ENCODE data around the gene ZDHHC18.
"Not testable (repeated sequence)": the region's sequence is repeated elsewhere in the genome, so short reads cannot be mapped to it uniquely, and the experiment has no call there.

ZDHHC18 gene

DNA sequence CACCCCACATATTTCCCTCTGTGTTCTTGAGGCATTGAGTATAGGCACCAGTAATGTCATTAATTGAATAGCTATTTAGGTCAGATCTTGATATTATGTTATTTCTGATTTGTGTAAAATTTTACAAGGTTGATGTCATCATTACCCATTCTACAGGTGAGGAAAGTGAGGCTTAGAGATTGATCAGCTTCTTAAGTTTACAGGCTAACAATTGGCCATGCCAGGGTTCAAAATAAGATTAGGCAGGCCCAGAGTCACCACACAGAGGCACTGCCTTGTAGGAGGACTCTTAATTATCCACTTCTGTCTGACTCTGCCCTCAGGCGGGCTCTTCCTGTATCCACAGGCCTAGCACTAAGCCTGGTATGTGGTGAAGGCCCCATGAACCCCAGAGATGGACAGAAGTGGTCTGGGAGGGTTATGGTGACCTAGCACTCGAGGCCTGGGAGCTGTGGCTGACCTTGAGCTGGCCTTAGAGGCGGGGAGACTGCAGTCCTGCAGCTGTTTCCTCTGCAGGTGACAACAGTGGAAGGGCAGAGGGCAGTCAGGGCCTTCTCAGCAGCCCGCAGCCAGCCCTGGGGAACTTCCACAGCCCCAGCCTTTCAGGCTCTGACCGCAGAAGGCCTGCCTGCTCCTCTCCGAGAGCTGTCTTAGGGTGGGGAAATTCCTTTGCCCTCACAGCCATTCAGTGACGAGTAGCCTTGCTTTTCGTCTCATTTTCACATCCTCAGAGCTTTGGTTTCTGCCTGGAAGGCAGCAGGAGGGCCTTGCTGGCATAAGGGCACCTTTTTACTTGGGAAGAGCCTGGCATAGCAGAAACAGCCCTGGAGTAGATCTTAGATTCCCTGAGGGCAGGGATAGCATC lies 12.2 kb downstream of the ZDHHC18 start:
- Histone ChIP-seq H3K36me3 (ENCODE audit: control insufficient read depth, insufficient read depth, low read length, severe bottlenecking) (peaks cover 60% of the 10 kb centered on the region), H3K9me3 (ENCODE audit: control insufficient read depth, low read length) (no peaks in the 10 kb centered on the region), H3K9ac (ENCODE audit: low read length) (no peak overlapping the region), H3K4me3 (ENCODE audit: low read length) (no peak overlapping the region), H3K27me3 (replicated peaks; ENCODE audit: control insufficient read depth, insufficient read depth, low read length) (no peaks in the 10 kb centered on the region), H3K4me1 (ENCODE audit: control insufficient read depth, insufficient read depth, low read length) (no peaks in the 10 kb centered on the region)
- DNase-seq (ENCODE audit: low read depth): no peak

DNA sequence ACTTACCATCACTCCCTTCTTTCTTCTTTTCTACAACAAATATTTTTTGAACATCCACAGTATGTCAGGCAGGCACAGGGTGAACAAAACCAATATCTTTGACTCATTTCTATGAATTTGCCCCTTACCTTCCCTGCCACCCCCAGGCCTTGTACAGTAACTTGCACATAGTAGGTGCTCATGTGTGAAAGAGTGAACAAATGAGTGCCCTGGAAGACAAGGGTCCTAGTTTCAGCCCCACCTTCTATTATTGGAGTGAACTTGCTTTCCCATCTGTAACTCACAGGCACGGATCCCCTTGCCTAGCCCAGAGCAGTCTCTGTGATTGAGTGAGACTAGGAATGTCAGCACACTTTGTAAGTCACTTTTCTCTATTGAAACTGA lies 12.8 kb downstream of the ZDHHC18 start:
- peaks cover 54% of the 10 kb centered on the region for H3K36me3 ChIP-seq (ENCODE audit: control insufficient read depth, insufficient read depth, low read length, severe bottlenecking)
- H3K9me3 ChIP-seq (ENCODE audit: control insufficient read depth, low read length): no peaks in the 10 kb centered on the region
- no peaks in the 10 kb centered on the region for H3K27me3 ChIP-seq (replicated peaks; ENCODE audit: control insufficient read depth, insufficient read depth, low read length)
- H3K9ac ChIP-seq (ENCODE audit: low read length): no peak overlapping the region
- no peak overlapping the region for H3K4me3 ChIP-seq (ENCODE audit: low read length)
- H3K4me1 ChIP-seq (ENCODE audit: control insufficient read depth, insufficient read depth, low read length): peaks cover under 1% of the 10 kb centered on the region
- no peak for DNase-seq (ENCODE audit: low read depth)

DNA sequence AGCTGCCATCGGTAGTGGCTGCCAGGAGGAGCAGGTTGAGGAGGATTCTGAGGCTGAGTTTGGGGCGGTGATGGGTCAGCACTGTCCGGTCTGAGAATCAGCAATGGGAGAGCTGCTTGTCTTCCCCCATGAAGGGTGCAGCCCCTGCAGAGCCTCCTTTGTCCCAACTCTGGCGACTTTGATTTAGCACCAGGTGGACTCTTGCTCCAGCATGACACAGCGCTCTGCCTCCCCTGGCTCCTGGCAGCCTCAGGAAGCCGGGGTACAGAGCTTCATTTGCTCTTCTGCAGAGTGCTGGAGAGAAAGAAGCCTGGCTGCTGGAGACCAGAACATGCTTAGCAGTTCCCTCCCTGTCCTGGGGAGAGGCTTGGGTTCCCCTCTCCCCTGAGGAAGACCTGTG lies 13.3 kb downstream of the ZDHHC18 start:
- Histone ChIP-seq H3K27me3 (replicated peaks; ENCODE audit: control insufficient read depth, insufficient read depth, low read length) (no peaks in the 10 kb centered on the region), H3K9ac (ENCODE audit: low read length) (no peak overlapping the region), H3K4me3 (ENCODE audit: low read length) (no peak overlapping the region), H3K9me3 (ENCODE audit: control insufficient read depth, low read length) (no peaks in the 10 kb centered on the region), H3K4me1 (ENCODE audit: control insufficient read depth, insufficient read depth, low read length) (peaks cover 5% of the 10 kb centered on the region), H3K36me3 (ENCODE audit: control insufficient read depth, insufficient read depth, low read length, severe bottlenecking) (peaks cover 49% of the 10 kb centered on the region)
- no peak for DNase-seq (ENCODE audit: low read depth)

DNA sequence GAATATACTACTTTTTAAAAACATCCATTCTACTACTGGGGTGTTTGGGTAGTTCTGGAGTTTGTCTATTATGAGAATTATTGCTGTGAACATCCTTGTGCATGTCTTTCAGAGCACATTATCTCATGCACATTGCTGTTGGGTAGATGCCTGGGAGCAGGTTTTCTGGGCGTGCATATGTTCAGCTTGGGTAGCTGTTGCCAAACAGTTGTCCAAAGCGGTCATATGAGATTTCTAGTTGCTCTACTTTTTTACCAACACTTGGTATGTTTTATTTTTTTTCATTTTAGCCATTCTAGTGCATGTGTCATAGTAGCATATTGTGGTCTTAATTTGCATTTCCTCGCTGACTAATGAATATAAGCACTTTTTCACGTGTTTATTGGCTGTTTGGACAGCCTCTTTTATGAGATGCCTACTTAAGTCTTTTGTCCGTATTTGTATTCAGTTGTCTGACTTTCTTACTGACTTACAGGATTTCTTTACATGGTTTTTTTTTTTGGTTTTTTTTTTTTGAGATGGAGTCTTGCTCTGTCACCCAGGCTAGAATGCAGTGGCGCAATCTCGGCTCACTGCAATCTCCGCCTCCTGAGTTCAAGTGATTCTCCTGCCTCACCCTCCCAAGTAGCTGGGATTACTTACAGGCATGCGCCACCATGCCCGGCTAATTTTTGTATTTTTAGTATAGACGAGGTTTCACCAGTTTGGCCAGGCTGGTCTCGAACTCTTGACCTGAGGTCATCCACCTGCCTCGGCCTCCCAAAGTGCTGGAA lies 18.1 kb downstream of the ZDHHC18 start:
- no peaks in the 10 kb centered on the region for H3K27me3 ChIP-seq (replicated peaks; ENCODE audit: control insufficient read depth, insufficient read depth, low read length)
- H3K36me3 ChIP-seq (ENCODE audit: control insufficient read depth, insufficient read depth, low read length, severe bottlenecking): peaks cover 39% of the 10 kb centered on the region
- no peaks in the 10 kb centered on the region for H3K9me3 ChIP-seq (ENCODE audit: control insufficient read depth, low read length)
- no peak for DNase-seq (ENCODE audit: low read depth)
- H3K9ac ChIP-seq (ENCODE audit: low read length): no peak overlapping the region
- H3K4me1 ChIP-seq (ENCODE audit: control insufficient read depth, insufficient read depth, low read length): peaks cover 17% of the 10 kb centered on the region
- no peak overlapping the region for H3K4me3 ChIP-seq (ENCODE audit: low read length)

DNA sequence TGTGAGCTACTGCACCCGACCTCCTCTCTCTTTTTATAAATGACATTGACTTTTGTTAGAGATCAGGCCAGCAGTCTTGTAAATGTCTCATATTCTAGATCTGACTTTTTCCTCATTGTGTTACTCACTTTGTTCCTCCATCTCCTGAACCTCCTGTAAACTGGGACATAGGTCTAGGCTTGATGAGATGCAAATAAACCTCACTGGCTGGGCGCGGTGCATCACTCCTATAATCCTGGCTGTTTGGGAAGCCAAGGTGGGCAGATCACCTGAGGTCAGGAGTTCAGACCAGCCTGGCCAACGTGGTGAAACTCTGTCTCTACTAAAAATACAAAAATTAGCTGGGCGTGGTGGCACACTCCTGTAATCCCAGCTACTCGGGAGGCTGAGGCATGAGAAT lies 21.3 kb downstream of the ZDHHC18 start:
- not testable (repeated sequence) for H3K27me3 ChIP-seq (replicated peaks; ENCODE audit: control insufficient read depth, insufficient read depth, low read length); H3K9ac ChIP-seq (ENCODE audit: low read length); H3K4me3 ChIP-seq (ENCODE audit: low read length); H3K9me3 ChIP-seq (ENCODE audit: control insufficient read depth, low read length); DNase-seq (ENCODE audit: low read depth)
- Histone ChIP-seq H3K36me3 (ENCODE audit: control insufficient read depth, insufficient read depth, low read length, severe bottlenecking) (peaks cover 51% of the 10 kb centered on the region), H3K4me1 (ENCODE audit: control insufficient read depth, insufficient read depth, low read length) (peaks cover 18% of the 10 kb centered on the region)

DNA sequence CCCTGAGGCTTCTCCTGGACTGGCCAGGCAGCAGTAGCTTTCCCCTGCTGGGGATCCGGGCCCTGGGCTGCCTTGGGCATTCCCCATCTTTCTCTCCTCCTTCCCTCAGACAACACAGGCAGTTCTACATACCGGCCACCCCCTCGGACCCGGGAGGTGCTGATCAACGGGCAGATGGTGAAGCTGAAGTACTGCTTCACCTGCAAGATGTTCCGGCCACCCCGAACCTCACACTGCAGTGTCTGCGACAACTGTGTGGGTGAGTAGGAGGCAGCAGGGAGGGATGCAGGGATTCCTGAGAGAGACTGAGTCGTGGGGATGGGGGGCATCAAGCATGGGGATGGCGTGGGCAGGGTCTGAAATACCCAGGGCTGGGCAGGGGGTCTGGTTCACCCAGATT lies 22.0 kb downstream of the ZDHHC18 start:
- no peak overlapping the region for H3K4me3 ChIP-seq (ENCODE audit: low read length)
- H3K4me1 ChIP-seq (ENCODE audit: control insufficient read depth, insufficient read depth, low read length): peaks cover 18% of the 10 kb centered on the region
- no peaks in the 10 kb centered on the region for H3K9me3 ChIP-seq (ENCODE audit: control insufficient read depth, low read length)
- H3K36me3 ChIP-seq (ENCODE audit: control insufficient read depth, insufficient read depth, low read length, severe bottlenecking): peaks cover 56% of the 10 kb centered on the region
- no peaks in the 10 kb centered on the region for H3K27me3 ChIP-seq (replicated peaks; ENCODE audit: control insufficient read depth, insufficient read depth, low read length)
- H3K9ac ChIP-seq (ENCODE audit: low read length): no peak overlapping the region
- DNase-seq (ENCODE audit: low read depth): no peak

DNA sequence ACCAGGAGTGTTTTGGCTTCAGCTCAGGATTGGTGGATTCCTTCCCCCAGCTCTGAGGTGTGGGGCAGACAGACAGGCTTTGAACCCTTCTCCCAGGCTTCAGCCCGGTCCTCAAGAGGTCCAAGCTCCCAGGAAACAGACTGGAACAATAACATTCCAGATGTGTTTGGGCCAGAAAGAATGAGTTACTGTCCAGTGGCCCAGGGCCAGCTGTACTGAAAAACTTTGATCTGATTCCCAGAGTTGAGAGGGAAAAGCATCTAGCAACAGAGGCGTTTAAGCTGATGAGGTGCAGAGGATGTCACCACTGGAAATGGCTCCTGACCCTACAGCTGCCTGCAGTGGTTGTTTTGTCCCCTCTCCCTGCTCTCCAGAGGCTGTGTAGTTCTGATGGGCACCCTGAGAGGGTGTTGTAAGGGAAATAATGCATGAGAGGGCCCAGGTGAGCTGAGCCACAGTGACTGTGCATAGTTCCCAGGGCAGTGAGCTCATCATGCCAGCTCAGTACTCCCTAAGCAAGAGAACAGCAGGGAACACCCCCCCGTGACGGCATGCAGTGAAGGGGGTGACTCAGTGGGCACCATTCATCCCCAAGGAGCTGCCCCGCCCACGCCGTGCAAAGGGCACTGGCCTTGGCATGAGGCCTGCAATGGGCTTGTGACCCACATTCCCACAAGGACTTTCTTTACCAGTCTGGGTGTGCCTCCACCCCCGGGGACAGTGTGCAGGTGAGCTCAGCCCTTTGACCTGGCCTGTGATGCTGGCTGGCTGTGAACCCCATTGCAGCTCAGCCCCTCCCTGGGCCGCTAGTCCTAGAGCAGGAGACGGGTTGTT lies 22.7 kb downstream of the ZDHHC18 start:
- Histone ChIP-seq H3K27me3 (replicated peaks; ENCODE audit: control insufficient read depth, insufficient read depth, low read length) (no peaks in the 10 kb centered on the region), H3K4me1 (ENCODE audit: control insufficient read depth, insufficient read depth, low read length) (peaks cover 18% of the 10 kb centered on the region), H3K9ac (ENCODE audit: low read length) (no peak overlapping the region), H3K4me3 (ENCODE audit: low read length) (no peak overlapping the region), H3K9me3 (ENCODE audit: control insufficient read depth, low read length) (no peaks in the 10 kb centered on the region), H3K36me3 (ENCODE audit: control insufficient read depth, insufficient read depth, low read length, severe bottlenecking) (peaks cover 63% of the 10 kb centered on the region)
- peak; percentile 65 for DNase-seq (ENCODE audit: low read depth)

DNA sequence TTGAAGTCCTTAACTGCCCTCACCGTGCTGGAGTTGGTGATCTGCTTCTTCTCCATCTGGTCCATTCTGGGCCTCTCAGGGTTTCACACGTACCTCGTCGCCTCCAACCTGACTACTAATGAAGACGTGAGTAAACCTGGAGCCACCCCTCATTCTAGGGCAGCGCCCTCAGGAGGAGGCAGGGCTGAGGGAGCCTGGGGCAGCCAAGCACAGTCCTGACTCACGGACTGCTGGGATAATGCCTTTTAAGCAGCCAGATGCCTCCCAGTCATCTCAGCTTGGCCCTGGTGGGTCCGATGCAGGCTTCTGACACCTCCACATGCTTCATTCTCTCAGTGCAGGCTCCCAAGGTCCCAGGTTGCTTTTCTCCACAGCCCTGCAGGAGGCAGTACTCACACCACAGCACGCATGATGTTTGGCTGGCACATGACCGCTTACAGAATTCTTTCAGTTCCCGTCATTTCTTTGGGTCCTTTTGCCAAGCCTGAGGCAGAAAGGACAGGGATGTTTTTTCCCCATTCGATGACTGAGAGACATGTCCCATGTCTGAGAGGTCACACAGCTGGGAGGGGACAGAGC lies 24.7 kb downstream of the ZDHHC18 start:
- H3K9ac ChIP-seq (ENCODE audit: low read length): no peak overlapping the region
- no peak overlapping the region for H3K4me3 ChIP-seq (ENCODE audit: low read length)
- DNase-seq (ENCODE audit: low read depth): no peak
- H3K27me3 ChIP-seq (replicated peaks; ENCODE audit: control insufficient read depth, insufficient read depth, low read length): no peaks in the 10 kb centered on the region
- H3K36me3 ChIP-seq (ENCODE audit: control insufficient read depth, insufficient read depth, low read length, severe bottlenecking): peaks cover 81% of the 10 kb centered on the region
- no peaks in the 10 kb centered on the region for H3K9me3 ChIP-seq (ENCODE audit: control insufficient read depth, low read length)
- H3K4me1 ChIP-seq (ENCODE audit: control insufficient read depth, insufficient read depth, low read length): peaks cover 13% of the 10 kb centered on the region

DNA sequence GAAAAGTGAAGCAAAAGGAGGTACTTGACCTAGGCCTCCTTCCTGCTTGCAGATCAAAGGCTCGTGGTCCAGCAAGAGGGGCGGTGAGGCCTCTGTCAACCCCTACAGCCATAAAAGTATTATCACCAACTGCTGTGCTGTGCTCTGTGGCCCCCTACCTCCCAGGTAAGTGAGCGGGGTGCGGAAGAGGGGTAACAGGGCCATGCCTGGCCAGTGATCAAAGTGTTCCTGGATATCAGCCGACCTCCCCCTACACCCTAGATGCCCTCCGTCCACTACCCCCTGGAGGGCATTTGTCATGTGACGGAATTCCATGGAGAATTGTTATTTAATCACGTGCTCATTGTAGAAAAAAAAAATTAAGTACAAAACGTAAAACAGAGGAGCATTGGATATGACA lies 26.2 kb downstream of the ZDHHC18 start:
- H3K36me3 ChIP-seq (ENCODE audit: control insufficient read depth, insufficient read depth, low read length, severe bottlenecking): peaks cover 77% of the 10 kb centered on the region
- H3K9ac ChIP-seq (ENCODE audit: low read length): no peak overlapping the region
- H3K9me3 ChIP-seq (ENCODE audit: control insufficient read depth, low read length): no peaks in the 10 kb centered on the region

DNA sequence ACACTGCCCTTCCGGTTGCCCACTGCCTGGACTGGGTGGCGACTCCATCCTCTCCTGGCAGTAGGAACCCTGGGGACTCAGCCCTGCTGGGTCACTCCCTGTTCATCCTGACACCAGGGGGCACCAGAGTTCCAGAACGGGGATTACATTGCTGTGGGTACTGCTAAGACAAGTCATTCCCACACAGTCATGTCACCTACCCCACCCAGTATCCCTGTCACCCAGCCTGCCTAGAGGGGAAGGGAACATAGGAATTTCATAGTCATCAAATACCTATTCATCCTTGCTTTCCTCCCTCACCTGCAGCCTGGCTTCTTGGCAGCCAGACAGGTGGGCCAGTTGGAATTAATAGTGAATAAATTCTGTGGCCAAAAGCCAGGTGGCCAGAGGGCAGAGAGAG lies 26.7 kb downstream of the ZDHHC18 start:
- Histone ChIP-seq H3K27me3 (replicated peaks; ENCODE audit: control insufficient read depth, insufficient read depth, low read length) (no peaks in the 10 kb centered on the region), H3K4me1 (ENCODE audit: control insufficient read depth, insufficient read depth, low read length) (peaks cover 13% of the 10 kb centered on the region)

More for the DNA sequence above, 26.2 kb downstream of the ZDHHC18 start:
- DNase-seq (ENCODE audit: low read depth): no peak
- Histone ChIP-seq H3K4me1 (ENCODE audit: control insufficient read depth, insufficient read depth, low read length) (peaks cover 13% of the 10 kb centered on the region), H3K27me3 (replicated peaks; ENCODE audit: control insufficient read depth, insufficient read depth, low read length) (no peaks in the 10 kb centered on the region), H3K4me3 (ENCODE audit: low read length) (no peak overlapping the region)

More for the DNA sequence above, 26.7 kb downstream of the ZDHHC18 start:
- H3K36me3 ChIP-seq (ENCODE audit: control insufficient read depth, insufficient read depth, low read length, severe bottlenecking): peaks cover 74% of the 10 kb centered on the region
- no peaks in the 10 kb centered on the region for H3K9me3 ChIP-seq (ENCODE audit: control insufficient read depth, low read length)
- no peak overlapping the region for H3K9ac ChIP-seq (ENCODE audit: low read length)
- peak; percentile 86 for DNase-seq (ENCODE audit: low read depth)
- H3K4me3 ChIP-seq (ENCODE audit: low read length): no peak overlapping the region
